GM12891 (cell line): ENCODE data around the gene SIVA1.

Experiments used
- DNase-seq: peaks from one replicate; pipeline ENCODE4 v3.0.0; 2011; ENCODE audit warnings: low spot score; ENCODE audit not compliant: insufficient read length
- FAIRE-seq: peaks from 2 replicates; lab custom pipeline; 2011; peaks lifted over from hg19 to GRCh38; lab: Jason Lieb, UNC
- PAX5 ChIP-seq: IDR thresholded peaks from 2 replicates; pipeline ENCODE4 v1.6.1; 2011; ENCODE audit warnings: low read length, moderate library complexity, mild to moderate bottlenecking; ENCODE audit not compliant: insufficient read depth, severe bottlenecking
- POLR2A ChIP-seq: IDR thresholded peaks from 2 replicates; pipeline ENCODE4 v1.6.1; 2011; ENCODE audit warnings: low read depth, low read length, control low read depth
- POLR2AphosphoS5 ChIP-seq: IDR thresholded peaks from 2 replicates; pipeline ENCODE4 v1.6.1; 2011; ENCODE audit warnings: low read depth, low read length, control low read depth
- POU2F2 ChIP-seq: IDR thresholded peaks from 2 replicates; pipeline ENCODE4 v1.6.1; 2011; ENCODE audit warnings: low read depth, mild to moderate bottlenecking, control low read depth, low read length, moderate library complexity
- SPI1 ChIP-seq: IDR thresholded peaks from 2 replicates; pipeline ENCODE4 v1.6.1; 2011; ENCODE audit warnings: low read depth, low read length, control low read depth
- TAF1 ChIP-seq: IDR thresholded peaks from 2 replicates; pipeline ENCODE4 v1.6.1; 2011; ENCODE audit warnings: low read depth, low read length, control low read depth

Gene SIVA1

DNA sequence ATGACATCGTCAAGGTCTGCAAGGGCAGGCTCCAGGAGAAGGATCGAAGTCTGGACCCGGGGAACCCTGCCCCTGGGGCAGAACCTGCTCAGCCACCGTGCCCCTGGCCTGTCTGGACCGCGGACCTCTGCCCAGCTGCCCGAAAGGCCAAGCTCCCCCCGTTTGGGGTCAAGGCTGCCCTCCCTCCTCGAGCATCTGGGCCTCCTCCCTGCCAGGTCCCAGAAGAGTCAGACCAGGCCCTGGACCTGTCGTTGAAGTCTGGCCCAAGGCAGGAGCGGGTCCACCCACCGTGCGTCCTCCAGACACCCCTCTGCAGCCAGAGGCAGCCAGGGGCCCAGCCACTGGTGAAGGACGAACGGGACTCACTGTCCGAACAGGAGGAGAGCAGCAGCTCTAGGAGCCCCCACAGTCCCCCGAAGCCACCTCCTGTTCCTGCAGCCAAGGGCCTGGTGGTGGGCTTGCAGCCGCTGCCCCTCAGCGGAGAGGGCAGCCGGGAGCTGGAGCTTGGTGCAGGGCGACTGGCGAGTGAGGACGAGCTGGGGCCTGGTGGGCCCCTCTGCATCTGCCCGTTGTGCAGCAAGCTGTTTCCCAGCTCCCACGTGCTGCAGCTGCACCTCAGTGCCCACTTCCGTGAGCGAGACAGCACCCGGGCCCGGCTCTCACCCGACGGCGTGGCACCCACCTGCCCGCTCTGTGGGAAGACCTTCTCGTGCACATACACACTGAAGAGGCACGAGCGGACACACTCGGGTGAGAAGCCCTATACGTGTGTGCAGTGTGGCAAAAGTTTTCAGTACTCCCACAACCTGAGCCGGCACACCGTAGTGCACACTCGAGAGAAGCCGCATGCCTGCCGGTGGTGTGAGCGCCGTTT lies 48.8 kb downstream of the SIVA1 start:
- DNase-seq (no peak), FAIRE-seq (peak; percentile 48)
- TF ChIP-seq POLR2AphosphoS5 = no peak
- TF ChIP-seq POLR2A = no peak
- no peak for TF ChIP-seq TAF1

DNA sequence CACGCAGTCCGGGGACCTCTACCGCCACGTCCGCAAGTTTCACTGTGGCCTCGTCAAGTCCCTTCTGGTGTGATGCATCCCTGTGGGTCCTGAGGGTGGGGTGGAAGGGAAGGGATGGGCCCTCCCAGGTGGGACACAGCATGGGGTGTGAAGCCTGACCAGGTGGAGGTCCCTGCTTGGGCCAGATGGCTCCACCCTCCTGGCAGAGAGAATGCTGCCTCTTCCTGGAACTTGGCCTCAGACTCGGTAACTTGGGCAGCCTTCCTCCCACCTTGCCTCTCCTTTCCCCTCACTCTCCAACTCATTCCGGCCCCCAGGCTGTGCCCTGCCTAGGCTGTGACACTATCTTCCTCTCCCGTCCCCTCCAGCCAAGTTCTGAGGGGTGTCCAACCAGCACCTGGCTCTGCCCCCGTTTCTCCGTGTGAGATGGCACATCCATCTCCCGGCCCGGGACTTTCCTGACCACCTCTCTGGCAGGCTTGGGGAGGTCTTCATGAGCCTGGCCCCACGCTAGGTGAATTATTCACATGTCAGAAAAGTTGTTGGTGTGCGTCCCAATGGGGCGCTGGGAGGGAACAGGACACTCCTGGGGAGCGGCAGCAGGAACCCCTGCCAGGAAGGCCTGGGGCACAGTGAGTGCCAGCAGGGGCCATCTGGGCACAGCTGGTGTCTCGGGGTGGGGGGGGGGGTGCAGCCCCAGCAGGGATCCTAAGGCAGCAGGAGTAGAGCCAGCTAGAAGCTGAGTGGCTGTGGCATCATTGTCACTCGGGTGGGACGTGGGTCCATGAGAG lies 49.6 kb downstream of the SIVA1 start:
- FAIRE-seq (no peak), DNase-seq (no peak)
- no peak for TF ChIP-seq POLR2AphosphoS5
- TF ChIP-seq PAX5 = no peak
- TF ChIP-seq TAF1 = no peak
- no peak for TF ChIP-seq POU2F2
- no peak for TF ChIP-seq POLR2A
- no peak for TF ChIP-seq SPI1

DNA sequence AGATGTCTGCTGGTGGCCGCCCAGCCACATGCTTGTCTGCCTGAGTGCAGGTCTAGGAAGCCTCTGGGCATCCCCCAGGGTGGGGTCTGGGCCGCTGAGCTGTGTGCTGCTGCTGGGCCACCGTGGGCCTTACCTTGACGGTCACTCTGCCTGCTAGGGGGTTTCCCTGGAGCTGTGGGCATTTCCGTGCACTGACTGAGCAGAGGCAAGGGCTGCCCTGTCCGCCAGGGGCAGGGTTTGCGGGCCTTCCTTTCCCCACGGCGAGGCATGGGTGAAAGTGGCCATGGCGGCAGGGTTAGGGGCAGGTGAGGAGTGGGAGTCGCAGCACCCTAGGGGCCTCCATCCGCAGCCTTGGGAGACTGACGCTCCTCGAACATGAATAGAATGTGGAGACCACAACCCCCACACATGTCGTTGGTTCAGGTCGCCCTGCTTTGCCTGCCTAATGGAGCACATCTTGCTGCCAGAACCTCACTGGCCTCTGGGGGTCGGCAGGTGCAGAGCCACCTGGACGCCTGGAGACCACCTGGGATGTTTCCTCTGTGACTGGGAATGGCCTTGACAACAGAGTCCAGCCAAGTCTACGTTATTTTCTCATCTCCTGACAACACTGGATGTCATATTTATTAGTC lies 50.4 kb downstream of the SIVA1 start:
- no peak for TF ChIP-seq TAF1
- TF ChIP-seq POLR2AphosphoS5 = no peak
- TF ChIP-seq POU2F2 = no peak
- TF ChIP-seq POLR2A = no peak
- no peak for TF ChIP-seq PAX5
- TF ChIP-seq SPI1 = no peak
- DNase-seq (no peak), FAIRE-seq (no peak)

DNA sequence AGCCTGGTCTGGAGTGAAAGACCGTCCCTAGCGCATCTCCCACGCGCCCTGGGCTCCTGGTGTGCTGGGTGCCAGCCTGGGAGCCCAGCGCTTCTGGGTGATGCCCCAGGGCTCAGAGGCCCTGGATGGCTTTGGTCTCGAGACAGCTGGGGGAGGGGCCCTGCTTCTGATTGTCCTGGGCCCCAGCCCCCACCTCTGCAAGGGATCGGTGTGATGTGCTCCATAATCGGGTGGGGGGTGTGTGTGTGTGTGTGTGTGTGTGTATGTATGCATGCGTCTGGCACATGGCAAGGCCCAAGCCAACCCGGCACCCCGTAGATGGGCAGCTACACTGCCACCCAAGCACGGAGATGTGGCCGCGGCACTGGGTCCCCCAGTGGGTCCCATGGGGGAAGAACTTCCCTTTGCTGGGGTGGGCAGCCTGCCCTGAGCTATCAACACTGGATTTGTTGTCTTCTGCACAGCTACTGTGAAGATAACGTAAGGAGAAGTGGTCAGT lies 51.0 kb downstream of the SIVA1 start:
- DNase-seq (no peak), FAIRE-seq (no peak)
- TF ChIP-seq SPI1 = no peak
- no peak for TF ChIP-seq POLR2AphosphoS5
- no peak for TF ChIP-seq TAF1
- no peak for TF ChIP-seq POLR2A
- TF ChIP-seq POU2F2 = no peak
- TF ChIP-seq PAX5 = no peak

DNA sequence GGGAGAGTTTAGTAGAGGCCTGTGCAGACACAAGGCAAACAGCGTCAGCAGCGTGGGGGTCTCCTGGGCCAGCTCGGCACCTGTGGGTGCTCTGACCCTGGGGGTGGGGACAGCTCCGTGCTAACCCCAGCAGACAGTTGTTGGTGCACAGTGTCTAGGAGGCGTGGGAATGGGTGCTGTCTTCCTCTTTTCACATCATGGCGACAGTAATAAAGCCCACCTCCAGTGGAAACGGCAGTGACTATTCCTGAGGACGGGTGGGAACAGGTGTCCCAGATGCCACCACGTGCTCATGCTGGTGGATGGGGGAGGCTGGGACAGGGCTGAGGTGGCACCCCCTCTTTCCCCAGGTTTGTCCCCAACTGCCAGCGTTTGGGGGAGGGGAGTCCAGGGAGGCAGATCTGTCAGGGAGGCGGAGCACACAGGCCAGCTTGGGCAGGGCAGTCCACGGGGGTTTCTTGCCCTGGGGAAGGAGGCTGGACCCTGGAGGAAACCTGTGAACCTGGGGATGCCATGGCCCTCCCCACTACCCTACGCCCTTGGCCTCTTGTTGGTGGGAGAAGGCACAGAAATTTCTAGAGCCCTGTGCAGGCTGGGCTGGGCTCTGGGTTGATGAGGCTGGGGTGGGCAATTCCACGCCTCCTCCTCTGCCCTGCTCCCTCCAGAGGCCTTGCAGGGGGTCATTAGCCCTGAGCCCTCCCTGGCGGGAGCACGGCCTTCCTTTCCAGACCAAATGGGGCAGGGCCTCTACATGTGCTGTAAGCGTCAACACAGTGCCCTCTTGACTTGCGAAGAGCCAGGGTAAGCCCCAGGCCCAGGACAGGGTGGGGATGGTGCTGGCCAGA lies 51.8 kb downstream of the SIVA1 start:
- no peak for FAIRE-seq
- TF ChIP-seq POU2F2 = no peak
- TF ChIP-seq PAX5 = no peak
- TF ChIP-seq POLR2AphosphoS5 = no peak
- TF ChIP-seq SPI1 = no peak
- TF ChIP-seq TAF1 = no peak
- TF ChIP-seq POLR2A = no peak

DNA sequence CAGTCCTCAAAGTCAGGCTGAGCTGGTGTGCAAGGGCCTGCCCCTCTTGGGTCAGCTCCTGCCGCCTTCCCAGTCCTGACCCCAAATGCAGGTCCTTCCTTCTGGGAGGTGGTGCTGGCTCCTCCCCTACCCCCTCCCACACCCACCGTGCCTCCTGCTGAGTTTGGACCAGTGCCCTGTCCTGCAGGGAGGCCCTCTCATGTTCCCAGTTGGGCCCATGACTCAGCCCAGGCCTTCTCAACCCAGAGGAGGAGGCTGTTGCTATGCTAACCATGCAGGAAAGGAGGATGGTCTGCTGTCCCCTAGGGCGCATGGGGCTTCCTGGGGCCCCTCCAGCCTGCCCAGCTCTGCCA lies 52.4 kb downstream of the SIVA1 start:
- no peak for DNase-seq
- FAIRE-seq = no peak
- no peak for TF ChIP-seq POLR2A
- TF ChIP-seq PAX5 = no peak
- TF ChIP-seq TAF1 = no peak
- no peak for TF ChIP-seq SPI1
- TF ChIP-seq POLR2AphosphoS5 = no peak
- TF ChIP-seq POU2F2 = no peak

More for the DNA sequence above, 51.8 kb downstream of the SIVA1 start:
- DNase-seq = no peak

DNA sequence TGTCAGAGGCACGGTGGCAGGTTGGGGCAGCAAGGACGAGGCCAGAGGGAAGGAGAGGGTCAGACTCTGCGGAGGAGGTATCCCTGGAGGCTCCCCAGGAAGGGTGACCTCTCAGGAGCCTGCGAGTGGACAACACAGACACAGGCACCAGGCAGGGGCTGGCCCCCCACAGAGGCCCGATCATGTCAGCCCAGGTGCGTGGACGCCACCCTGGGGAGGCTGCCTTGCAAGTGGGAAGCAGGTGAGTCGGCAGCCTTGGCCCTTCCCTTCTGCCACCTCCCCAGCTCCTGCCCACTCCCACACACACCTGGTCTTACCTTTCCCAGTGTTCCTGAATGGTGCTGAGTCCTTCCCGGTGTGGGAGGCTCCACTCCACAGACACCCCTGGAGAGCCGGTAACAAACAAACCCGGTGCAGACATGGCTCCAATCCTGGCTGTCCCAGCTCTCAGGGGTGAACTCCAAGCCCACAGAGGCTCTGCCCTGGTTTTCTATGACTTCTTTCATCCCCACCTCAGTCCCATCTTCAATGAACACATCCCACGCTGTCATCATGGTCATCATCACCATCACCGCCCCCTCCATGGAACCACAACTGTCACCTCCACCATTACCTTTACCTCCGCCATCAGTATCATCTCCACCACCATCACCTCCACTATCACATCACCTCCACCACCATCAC lies 53.1 kb downstream of the SIVA1 start:
- DNase-seq = no peak
- peak; percentile 61 for FAIRE-seq
- TF ChIP-seq POLR2AphosphoS5 (no peak), POU2F2 (no peak), SPI1 (no peak), POLR2A (no peak), PAX5 (no peak), TAF1 (no peak)

DNA sequence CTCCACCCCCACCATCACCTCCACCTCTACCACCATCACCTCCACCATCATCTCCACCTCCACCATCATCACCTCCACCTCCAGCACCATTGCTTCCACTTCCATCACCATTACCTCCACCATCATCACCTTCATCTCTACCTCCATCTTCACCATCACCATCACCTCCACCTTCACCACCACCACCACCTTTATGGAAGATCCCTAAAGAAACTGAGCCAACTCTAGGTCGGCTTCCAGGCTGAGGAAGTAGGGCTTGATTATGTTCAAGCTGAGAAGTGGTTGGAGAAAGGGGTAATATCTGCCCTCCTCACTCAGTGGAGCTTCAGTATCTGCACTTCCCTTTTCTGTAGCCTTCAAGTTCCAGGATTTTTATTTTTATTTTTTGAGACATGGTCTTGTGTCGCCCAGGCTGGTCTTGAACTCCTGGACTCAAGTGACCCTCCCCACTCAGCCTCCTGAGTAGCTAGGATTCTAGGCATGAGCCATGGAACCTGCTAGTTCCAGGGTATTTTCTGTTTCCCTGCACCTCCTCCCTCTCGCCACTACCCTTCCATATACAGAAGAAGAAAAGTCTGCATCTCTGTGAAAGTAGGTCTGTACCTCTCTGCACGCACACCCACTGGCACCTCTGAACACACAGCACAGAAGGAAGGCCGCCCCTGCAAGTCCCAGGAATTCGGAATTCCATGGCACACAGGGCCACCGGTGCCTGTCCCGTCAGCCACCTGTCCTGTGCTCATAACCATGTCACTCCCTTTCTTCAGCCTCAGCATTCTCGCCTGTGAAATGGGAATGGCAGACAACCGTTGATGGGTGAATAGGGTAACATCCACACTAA lies 53.9 kb downstream of the SIVA1 start:
- FAIRE-seq = no peak
- no peak for DNase-seq
- TF ChIP-seq POLR2AphosphoS5 = no peak
- TF ChIP-seq SPI1 = peak; percentile 30; the same call in 1 of the 2 replicates
